Measurements from ENCODE around the gene BMP7.

BMP7 gene

DNA sequence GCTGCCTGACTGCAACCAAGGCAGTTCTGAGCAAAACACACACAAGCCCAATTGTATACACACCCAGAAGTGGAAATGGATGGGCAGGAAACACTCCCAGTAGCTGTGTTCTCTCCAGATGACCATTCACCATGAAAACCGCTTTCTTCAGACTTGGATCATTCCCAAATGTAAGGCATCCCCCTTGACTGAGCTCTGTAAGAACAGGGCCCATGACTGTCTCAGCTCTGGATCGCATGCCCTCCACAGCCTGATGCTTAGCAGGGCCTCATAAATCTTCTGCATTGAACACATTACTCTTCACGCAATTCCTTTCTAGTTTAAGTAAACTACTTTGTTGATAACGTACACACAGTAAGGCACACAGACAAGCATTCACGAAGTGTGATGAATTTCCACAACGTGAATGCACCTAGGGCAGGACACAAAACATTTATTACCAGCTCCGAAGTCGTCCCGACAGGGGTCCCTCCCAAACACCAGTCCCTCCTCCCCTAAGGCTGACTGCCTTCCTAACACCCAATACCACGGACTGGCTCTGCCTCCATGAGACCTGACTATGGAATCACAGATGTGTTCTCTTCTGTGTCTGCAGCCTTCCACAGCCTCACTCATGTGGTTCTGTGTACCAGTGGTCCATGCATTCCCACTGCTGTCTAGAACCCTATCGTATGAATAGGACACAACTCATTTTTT is 31.7 kb downstream of the BMP7 start:
- DNase-seq (ENCODE audit: low spot score), result no peak
- in situ Hi-C loops (cut with MboI; ENCODE audit: low pct_unique_long_range_greater_than_20kb, low sequenced_read_pairs, unreplicated experiment), result no loop called here
- TF ChIP-seq, protein P1, sequence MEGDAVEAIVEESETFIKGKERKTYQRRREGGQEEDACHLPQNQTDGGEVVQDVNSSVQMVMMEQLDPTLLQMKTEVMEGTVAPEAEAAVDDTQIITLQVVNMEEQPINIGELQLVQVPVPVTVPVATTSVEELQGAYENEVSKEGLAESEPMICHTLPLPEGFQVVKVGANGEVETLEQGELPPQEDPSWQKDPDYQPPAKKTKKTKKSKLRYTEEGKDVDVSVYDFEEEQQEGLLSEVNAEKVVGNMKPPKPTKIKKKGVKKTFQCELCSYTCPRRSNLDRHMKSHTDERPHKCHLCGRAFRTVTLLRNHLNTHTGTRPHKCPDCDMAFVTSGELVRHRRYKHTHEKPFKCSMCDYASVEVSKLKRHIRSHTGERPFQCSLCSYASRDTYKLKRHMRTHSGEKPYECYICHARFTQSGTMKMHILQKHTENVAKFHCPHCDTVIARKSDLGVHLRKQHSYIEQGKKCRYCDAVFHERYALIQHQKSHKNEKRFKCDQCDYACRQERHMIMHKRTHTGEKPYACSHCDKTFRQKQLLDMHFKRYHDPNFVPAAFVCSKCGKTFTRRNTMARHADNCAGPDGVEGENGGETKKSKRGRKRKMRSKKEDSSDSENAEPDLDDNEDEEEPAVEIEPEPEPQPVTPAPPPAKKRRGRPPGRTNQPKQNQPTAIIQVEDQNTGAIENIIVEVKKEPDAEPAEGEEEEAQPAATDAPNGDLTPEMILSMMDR (IDR thresholded peaks at IDR 0.05; ENCODE audit: extremely low read depth, insufficient read depth, missing control alignments), result no peak

DNA sequence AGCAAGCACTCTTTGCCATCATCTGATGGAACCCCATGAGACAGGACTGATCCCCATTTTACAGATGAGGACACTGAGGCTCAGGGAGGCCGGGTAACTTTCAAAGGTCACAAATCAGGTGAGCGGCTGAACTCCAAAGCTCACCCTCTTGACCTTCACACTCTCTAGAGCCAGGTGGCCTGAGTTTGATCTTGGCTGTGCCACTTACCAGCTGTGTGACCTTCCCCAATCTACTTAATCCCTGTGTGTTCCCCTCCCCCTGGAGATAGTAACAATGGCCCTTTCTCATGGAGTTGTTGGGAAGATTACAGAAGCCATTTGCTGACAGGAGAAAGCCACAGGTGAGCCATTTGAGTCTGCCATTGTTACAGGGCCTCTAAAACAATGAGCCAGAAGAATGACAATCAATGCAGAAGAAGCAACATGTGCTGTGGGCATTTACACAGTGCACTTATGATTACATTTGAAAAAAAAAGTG is 34.5 kb downstream of the BMP7 start:
- DNase-seq (ENCODE audit: low spot score), result no peak
- TF ChIP-seq, protein P1 (IDR thresholded peaks at IDR 0.05; ENCODE audit: extremely low read depth, insufficient read depth, missing control alignments), result no peak
- in situ Hi-C loops (cut with MboI; ENCODE audit: low pct_unique_long_range_greater_than_20kb, low sequenced_read_pairs, unreplicated experiment), result no loop called here

DNA sequence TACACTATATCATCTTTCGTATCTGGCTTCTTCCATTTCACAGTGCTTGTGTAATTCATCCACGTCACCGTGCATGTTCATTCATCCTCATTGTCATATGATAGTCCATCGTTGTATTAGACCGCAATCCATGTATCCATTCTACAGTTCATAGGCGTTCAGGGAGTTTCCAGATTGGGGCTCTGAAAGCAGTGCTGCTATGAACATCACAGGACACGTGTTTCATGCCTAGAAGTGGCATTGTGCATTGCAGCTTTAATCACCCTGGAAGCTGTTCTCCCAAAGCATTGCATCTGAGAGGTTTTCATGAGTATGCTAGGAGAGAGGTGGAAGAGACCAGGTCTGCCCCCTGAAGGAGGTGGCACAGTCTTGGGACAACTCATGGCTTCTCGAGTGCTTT is 35.3 kb downstream of the BMP7 start:
- in situ Hi-C loops (cut with MboI; ENCODE audit: low pct_unique_long_range_greater_than_20kb, low sequenced_read_pairs, unreplicated experiment), result no loop called here
- no peak for DNase-seq (ENCODE audit: low spot score)
- TF ChIP-seq, protein P1 (IDR thresholded peaks at IDR 0.05; ENCODE audit: extremely low read depth, insufficient read depth, missing control alignments), result no peak

DNA sequence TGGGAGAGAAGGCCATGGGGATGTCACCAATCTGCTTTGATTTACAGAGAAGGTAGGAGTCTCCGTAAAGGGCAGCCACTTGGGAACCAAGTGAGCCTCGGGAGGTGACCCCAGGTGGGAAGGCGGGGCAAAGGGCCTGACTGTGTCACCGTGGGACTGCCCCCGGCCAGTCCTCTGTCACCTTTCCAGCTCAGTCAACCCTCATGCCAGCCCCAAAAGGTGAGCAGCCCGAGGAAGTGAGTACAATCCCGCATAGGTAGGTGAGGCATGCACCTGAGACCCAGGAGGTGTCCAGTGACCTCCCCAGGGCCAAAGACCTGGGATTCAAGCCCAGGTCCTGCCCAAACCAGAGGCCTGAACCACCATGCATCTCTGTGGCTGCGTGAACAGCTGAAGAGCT is 36.2 kb downstream of the BMP7 start:
- TF ChIP-seq, protein P1 (IDR thresholded peaks at IDR 0.05; ENCODE audit: extremely low read depth, insufficient read depth, missing control alignments), result no peak
- no peak for DNase-seq (ENCODE audit: low spot score)
- in situ Hi-C loops (cut with MboI; ENCODE audit: low pct_unique_long_range_greater_than_20kb, low sequenced_read_pairs, unreplicated experiment), result no loop called here

DNA sequence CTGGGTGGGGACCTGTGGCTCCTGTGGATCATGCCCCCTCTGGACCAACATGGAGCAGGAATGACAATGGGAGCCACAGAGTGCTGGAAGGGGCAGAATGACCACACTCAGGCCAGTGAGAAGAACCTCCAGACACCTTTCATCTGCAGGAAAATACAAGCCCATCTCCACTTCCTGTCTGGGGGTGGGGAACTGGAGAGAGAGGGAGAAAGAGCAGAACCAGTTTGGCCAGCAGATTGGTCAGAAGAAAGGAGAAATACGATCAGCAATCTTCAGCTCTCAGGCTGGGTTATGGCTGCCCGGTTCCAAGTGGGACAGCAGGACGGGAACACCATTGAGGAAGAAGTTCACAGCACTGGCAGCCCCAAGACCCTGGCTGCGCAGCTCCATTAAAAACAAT is 37.0 kb downstream of the BMP7 start:
- TF ChIP-seq, protein P1 (IDR thresholded peaks at IDR 0.05; ENCODE audit: extremely low read depth, insufficient read depth, missing control alignments), result no peak
- in situ Hi-C loops (cut with MboI; ENCODE audit: low pct_unique_long_range_greater_than_20kb, low sequenced_read_pairs, unreplicated experiment), result no loop called here
- DNase-seq (ENCODE audit: low spot score), result no peak

DNA sequence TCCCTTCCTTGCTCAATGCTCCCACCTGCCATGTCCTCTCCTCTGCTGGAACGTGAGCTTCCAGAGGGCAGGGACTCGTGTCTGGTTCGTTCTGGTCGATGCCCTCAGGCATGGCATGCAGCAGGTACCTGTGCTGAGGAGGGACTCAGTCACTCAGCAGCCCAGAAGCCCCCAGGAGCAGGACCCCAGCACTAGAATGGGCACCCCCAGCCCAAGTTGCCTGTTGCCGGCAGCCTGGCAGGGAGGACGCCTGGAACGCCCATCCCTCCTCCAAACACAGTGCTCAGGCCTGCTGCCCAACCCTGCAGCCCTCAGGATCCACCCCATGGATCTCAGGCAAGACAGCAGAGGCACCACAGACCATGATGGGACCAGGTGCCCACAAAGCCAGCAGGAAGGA is 40.6 kb downstream of the BMP7 start:
- in situ Hi-C loops (cut with MboI; ENCODE audit: low pct_unique_long_range_greater_than_20kb, low sequenced_read_pairs, unreplicated experiment), result no loop called here
- TF ChIP-seq, protein P1 (IDR thresholded peaks at IDR 0.05; ENCODE audit: extremely low read depth, insufficient read depth, missing control alignments), result no peak
- no peak for DNase-seq (ENCODE audit: low spot score)
